ENCODE data around the gene KDM1A. TPM values are rescaled to one million over a fixed set of nuclear protein-coding genes. Genes with fewer than 3 reads are reported as not detected.

KDM1A gene
- total and polyA plus RNA-seq, 4 donors, result 16.4 to 73.0 (median 33.8) TPM

- H3K27me3 ChIP-seq (ENCODE audit: control insufficient read depth in 3 of 3, insufficient read depth in 3 of 3, low read length in 2 of 3), result no peaks in the 10 kb centered on the region
- no peak for ATAC-seq (ENCODE audit: insufficient read depth, low FRiP score)
- no peak for DNase-seq
- H3K4me3 ChIP-seq, result no peak overlapping the region
- no peaks in the 10 kb centered on the region for H3K9me3 ChIP-seq (ENCODE audit: control insufficient read depth in 4 of 4, insufficient read depth in 3 of 4, low read length in 3 of 4)
- H3K4me1 ChIP-seq (ENCODE audit: control insufficient read depth in 5 of 5, insufficient read depth in 5 of 5, low read length in 5 of 5), result peaks cover 0 to 15% (median 0%) of the 10 kb centered on the region in 5 donors
- H3K9ac ChIP-seq (ENCODE audit: insufficient read depth in 1 of 2, low read length in 2 of 2), result no peak overlapping the region
- H3K36me3 ChIP-seq (ENCODE audit: control insufficient read depth in 4 of 4, insufficient read depth in 4 of 4, low read length in 4 of 4), result no peaks in the 10 kb centered on the region
- no peak overlapping the region for H3K27ac ChIP-seq (ENCODE audit: low read depth in 1 of 2, low read length in 1 of 2)
- TF ChIP-seq CTCF (IDR thresholded peaks at IDR 0.05; ENCODE audit: control extremely low read depth, extremely low read depth), result no peak
- WGBS, 2 donors, result 81 to 91% methylated on average over 5 of the region's 5 CpGs
These were observed 21.2 kb downstream of the KDM1A start for GRCh38 chr1:23040509-23040908.

- Histone ChIP-seq H3K36me3 (ENCODE audit: control insufficient read depth in 4 of 4, insufficient read depth in 4 of 4, low read length in 4 of 4) (peaks cover 0 to 6% (median 0%) of the 10 kb centered on the region in 4 donors), H3K9ac (ENCODE audit: insufficient read depth in 1 of 2, low read length in 2 of 2) (no peak overlapping the region), H3K4me3 (no peak overlapping the region), H3K27me3 (ENCODE audit: control insufficient read depth in 3 of 3, insufficient read depth in 3 of 3, low read length in 2 of 3) (no peaks in the 10 kb centered on the region), H3K9me3 (ENCODE audit: control insufficient read depth in 4 of 4, insufficient read depth in 3 of 4, low read length in 3 of 4) (no peaks in the 10 kb centered on the region), H3K27ac (ENCODE audit: low read depth in 1 of 2, low read length in 1 of 2) (no peak overlapping the region), H3K4me1 (ENCODE audit: control insufficient read depth in 5 of 5, insufficient read depth in 5 of 5, low read length in 5 of 5) (peaks cover 0 to 11% (median 0%) of the 10 kb centered on the region in 5 donors)
- TF ChIP-seq CTCF (IDR thresholded peaks at IDR 0.05; ENCODE audit: control extremely low read depth, extremely low read depth), result no peak
- DNase-seq (no peak), ATAC-seq (ENCODE audit: insufficient read depth, low FRiP score) (no peak)
- 96 to 97% methylated on average over 3 of the region's 3 CpGs for WGBS, 2 donors
These were observed 24.8 kb downstream of the KDM1A start for GRCh38 chr1:23044035-23044434.

GRCh38 chr1:23050201-23050600 lies 30.9 kb downstream of the KDM1A start:
- DNase-seq, result no peak
- Histone ChIP-seq H3K4me3 (no peak overlapping the region), H3K9me3 (ENCODE audit: control insufficient read depth in 4 of 4, insufficient read depth in 3 of 4, low read length in 3 of 4) (no peaks in the 10 kb centered on the region), H3K9ac (ENCODE audit: insufficient read depth in 1 of 2, low read length in 2 of 2) (no peak overlapping the region), H3K36me3 (ENCODE audit: control insufficient read depth in 4 of 4, insufficient read depth in 4 of 4, low read length in 4 of 4) (peaks cover 0 to 29% (median 5%) of the 10 kb centered on the region in 4 donors), H3K27me3 (ENCODE audit: control insufficient read depth in 3 of 3, insufficient read depth in 3 of 3, low read length in 2 of 3) (no peaks in the 10 kb centered on the region), H3K27ac (ENCODE audit: low read depth in 1 of 2, low read length in 1 of 2) (no peak overlapping the region), H3K4me1 (ENCODE audit: control insufficient read depth in 5 of 5, insufficient read depth in 5 of 5, low read length in 5 of 5) (no peaks in the 10 kb centered on the region)
- 74 to 89% methylated on average over 7 of the region's 7 CpGs for WGBS, 2 donors
- ATAC-seq (ENCODE audit: insufficient read depth, low FRiP score), result no peak
- TF ChIP-seq CTCF (IDR thresholded peaks at IDR 0.05; ENCODE audit: control extremely low read depth, extremely low read depth), result no peak

- Histone ChIP-seq H3K4me3 (no peak overlapping the region), H3K4me1 (ENCODE audit: control insufficient read depth in 5 of 5, insufficient read depth in 5 of 5, low read length in 5 of 5) (no peaks in the 10 kb centered on the region), H3K9me3 (ENCODE audit: control insufficient read depth in 4 of 4, insufficient read depth in 3 of 4, low read length in 3 of 4) (no peaks in the 10 kb centered on the region), H3K36me3 (ENCODE audit: control insufficient read depth in 4 of 4, insufficient read depth in 4 of 4, low read length in 4 of 4) (peaks cover 0 to 29% (median 7%) of the 10 kb centered on the region in 4 donors), H3K27ac (ENCODE audit: low read depth in 1 of 2, low read length in 1 of 2) (no peak overlapping the region), H3K9ac (ENCODE audit: insufficient read depth in 1 of 2, low read length in 2 of 2) (no peak overlapping the region), H3K27me3 (ENCODE audit: control insufficient read depth in 3 of 3, insufficient read depth in 3 of 3, low read length in 2 of 3) (no peaks in the 10 kb centered on the region)
- 91 to 93% methylated on average over 4 of the region's 4 CpGs for WGBS, 2 donors
- no peak for TF ChIP-seq CTCF (IDR thresholded peaks at IDR 0.05; ENCODE audit: control extremely low read depth, extremely low read depth)
- DNase-seq (no peak), ATAC-seq (ENCODE audit: insufficient read depth, low FRiP score) (no peak)
These were observed 32.1 kb downstream of the KDM1A start for GRCh38 chr1:23051290-23051909.

All from lung (tissue), 12 donors.